Hepatocyte (in vitro differentiated cells): ENCODE data around the gene MTCH2.

ENCODE experiments used
- EZH2 ChIP-seq: fragments of 200-600 bp; sonication (generic); IDR thresholded peaks from 2 replicates; pipeline ENCODE4 v1.6.1; 2016; ENCODE audit warnings: antibody characterized with exemption, mild to moderate bottlenecking, borderline replicate concordance
- TF ChIP-seq, protein P1 (sequence below): fragments of 200-600 bp; sonication (generic); IDR thresholded peaks from 2 replicates; pipeline ENCODE4 v1.5.1; 2016; ENCODE audit warnings: antibody characterized with exemption, mild to moderate bottlenecking; ENCODE audit not compliant: poor library complexity

DNA sequence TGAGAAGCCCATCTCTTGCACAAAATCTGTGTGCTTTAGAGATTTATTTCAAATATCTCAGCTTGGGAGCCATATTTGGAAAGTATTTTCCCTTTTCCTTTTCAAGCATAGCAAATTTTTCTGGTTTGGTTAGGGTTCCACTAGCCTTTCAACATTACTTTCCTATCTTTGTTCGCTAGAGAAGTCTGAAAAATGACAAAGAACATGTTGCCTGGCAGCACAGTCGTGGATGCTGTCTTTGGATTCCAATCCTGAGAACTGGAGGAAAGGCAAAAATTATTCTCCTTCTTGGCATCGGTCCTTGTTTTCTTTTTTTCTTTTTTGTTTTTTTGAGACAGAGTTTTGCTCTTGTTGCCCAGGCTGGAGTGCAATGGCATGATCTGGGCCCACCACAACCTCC lies 6.9 kb upstream of the MTCH2 start:
- TF ChIP-seq, protein P1, sequence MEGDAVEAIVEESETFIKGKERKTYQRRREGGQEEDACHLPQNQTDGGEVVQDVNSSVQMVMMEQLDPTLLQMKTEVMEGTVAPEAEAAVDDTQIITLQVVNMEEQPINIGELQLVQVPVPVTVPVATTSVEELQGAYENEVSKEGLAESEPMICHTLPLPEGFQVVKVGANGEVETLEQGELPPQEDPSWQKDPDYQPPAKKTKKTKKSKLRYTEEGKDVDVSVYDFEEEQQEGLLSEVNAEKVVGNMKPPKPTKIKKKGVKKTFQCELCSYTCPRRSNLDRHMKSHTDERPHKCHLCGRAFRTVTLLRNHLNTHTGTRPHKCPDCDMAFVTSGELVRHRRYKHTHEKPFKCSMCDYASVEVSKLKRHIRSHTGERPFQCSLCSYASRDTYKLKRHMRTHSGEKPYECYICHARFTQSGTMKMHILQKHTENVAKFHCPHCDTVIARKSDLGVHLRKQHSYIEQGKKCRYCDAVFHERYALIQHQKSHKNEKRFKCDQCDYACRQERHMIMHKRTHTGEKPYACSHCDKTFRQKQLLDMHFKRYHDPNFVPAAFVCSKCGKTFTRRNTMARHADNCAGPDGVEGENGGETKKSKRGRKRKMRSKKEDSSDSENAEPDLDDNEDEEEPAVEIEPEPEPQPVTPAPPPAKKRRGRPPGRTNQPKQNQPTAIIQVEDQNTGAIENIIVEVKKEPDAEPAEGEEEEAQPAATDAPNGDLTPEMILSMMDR, result no peak
- no peak for TF ChIP-seq EZH2
